Measurements from ENCODE around the gene SMYD3.
"Not testable (repeated sequence)": the region's sequence is repeated elsewhere in the genome, so short reads cannot be mapped to it uniquely, and the experiment has no call there.

The SMYD3 gene

GRCh38 chr1:245776694-245777332, 730.3 kb downstream of the SMYD3 start:
- no peak overlapping the region for H3K9ac ChIP-seq (ENCODE audit: low read depth, low read length, poor library complexity, severe bottlenecking)
- no peaks in the 10 kb centered on the region for H3K27me3 ChIP-seq (ENCODE audit: insufficient read depth, low read length, poor library complexity, severe bottlenecking)
- H4K20me1 ChIP-seq (ENCODE audit: insufficient read depth, low read length, poor library complexity, severe bottlenecking): no peaks in the 10 kb centered on the region
- no peaks in the 10 kb centered on the region for H3K9me3 ChIP-seq (ENCODE audit: insufficient read depth, low read depth, low read length)
- peaks cover 6% of the 10 kb centered on the region for H3K4me1 ChIP-seq (ENCODE audit: insufficient read depth, low read length, poor library complexity, severe bottlenecking)
- no peaks in the 10 kb centered on the region for H3K9me2 ChIP-seq (replicated peaks; ENCODE audit: low read depth, low read length)
- no peak overlapping the region for H2AFZ ChIP-seq (ENCODE audit: low read length)
- no peaks in the 10 kb centered on the region for H3K36me3 ChIP-seq (ENCODE audit: insufficient read depth, low read length)
- no peak overlapping the region for H3K4me3 ChIP-seq (ENCODE audit: low read length, poor library complexity, severe bottlenecking)
- TF ChIP-seq EZH2phosphoT487 (IDR thresholded peaks at IDR 0.05; ENCODE audit: borderline replicate concordance) (no peak), CTCF (conservative IDR thresholded peaks at IDR 0.05; ENCODE audit: low read length) (no peak)
- H3K79me2 ChIP-seq (ENCODE audit: insufficient read depth, low read length): no peaks in the 10 kb centered on the region
- H3F3A ChIP-seq (ENCODE audit: low read depth): no peaks in the 10 kb centered on the region
- H3K4me2 ChIP-seq (ENCODE audit: low read depth, low read length, poor library complexity, severe bottlenecking): no peak overlapping the region

- H4K20me1 ChIP-seq (ENCODE audit: insufficient read depth, low read length, poor library complexity, severe bottlenecking): no peaks in the 10 kb centered on the region
- no peaks in the 10 kb centered on the region for H3K27me3 ChIP-seq (ENCODE audit: insufficient read depth, low read length, poor library complexity, severe bottlenecking)
- H3K9me2 ChIP-seq (replicated peaks; ENCODE audit: low read depth, low read length): no peaks in the 10 kb centered on the region
- TF ChIP-seq CTCF (conservative IDR thresholded peaks at IDR 0.05; ENCODE audit: low read length): no peak
- TF ChIP-seq EZH2phosphoT487 (IDR thresholded peaks at IDR 0.05; ENCODE audit: borderline replicate concordance): no peak
- H2AFZ ChIP-seq (ENCODE audit: low read length): no peak overlapping the region
- no peak overlapping the region for H3K4me2 ChIP-seq (ENCODE audit: low read depth, low read length, poor library complexity, severe bottlenecking)
- no peak overlapping the region for H3K9ac ChIP-seq (ENCODE audit: low read depth, low read length, poor library complexity, severe bottlenecking)
- no peak overlapping the region for H3K4me3 ChIP-seq (ENCODE audit: low read length, poor library complexity, severe bottlenecking)
- no peaks in the 10 kb centered on the region for H3K36me3 ChIP-seq (ENCODE audit: insufficient read depth, low read length)
- no peaks in the 10 kb centered on the region for H3K9me3 ChIP-seq (ENCODE audit: insufficient read depth, low read depth, low read length)
- H3K4me1 ChIP-seq (ENCODE audit: insufficient read depth, low read length, poor library complexity, severe bottlenecking): peaks cover 13% of the 10 kb centered on the region
- no peaks in the 10 kb centered on the region for H3K79me2 ChIP-seq (ENCODE audit: insufficient read depth, low read length)
- H3F3A ChIP-seq (ENCODE audit: low read depth): no peaks in the 10 kb centered on the region
Observed at GRCh38 chr1:245776139-245776538, 730.9 kb downstream of the SMYD3 start.

GRCh38 chr1:245774931-245775330, 732.1 kb downstream of the SMYD3 start:
- H3K4me2 ChIP-seq (ENCODE audit: low read depth, low read length, poor library complexity, severe bottlenecking); H3K9ac ChIP-seq (ENCODE audit: low read depth, low read length, poor library complexity, severe bottlenecking); H3F3A ChIP-seq (ENCODE audit: low read depth); H3K27me3 ChIP-seq (ENCODE audit: insufficient read depth, low read length, poor library complexity, severe bottlenecking); H3K9me2 ChIP-seq (replicated peaks; ENCODE audit: low read depth, low read length); H3K4me3 ChIP-seq (ENCODE audit: low read length, poor library complexity, severe bottlenecking); H4K20me1 ChIP-seq (ENCODE audit: insufficient read depth, low read length, poor library complexity, severe bottlenecking); H2AFZ ChIP-seq (ENCODE audit: low read length); H3K36me3 ChIP-seq (ENCODE audit: insufficient read depth, low read length); H3K79me2 ChIP-seq (ENCODE audit: insufficient read depth, low read length); H3K9me3 ChIP-seq (ENCODE audit: insufficient read depth, low read depth, low read length): not testable (repeated sequence)
- peaks cover 13% of the 10 kb centered on the region for H3K4me1 ChIP-seq (ENCODE audit: insufficient read depth, low read length, poor library complexity, severe bottlenecking)

- Histone ChIP-seq H3K4me3 (ENCODE audit: low read length, poor library complexity, severe bottlenecking) (no peak overlapping the region), H3K79me2 (ENCODE audit: insufficient read depth, low read length) (no peaks in the 10 kb centered on the region), H3K4me1 (ENCODE audit: insufficient read depth, low read length, poor library complexity, severe bottlenecking) (peaks cover 13% of the 10 kb centered on the region), H3K9ac (ENCODE audit: low read depth, low read length, poor library complexity, severe bottlenecking) (no peak overlapping the region), H4K20me1 (ENCODE audit: insufficient read depth, low read length, poor library complexity, severe bottlenecking) (no peaks in the 10 kb centered on the region), H3K4me2 (ENCODE audit: low read depth, low read length, poor library complexity, severe bottlenecking) (no peak overlapping the region), H2AFZ (ENCODE audit: low read length) (no peak overlapping the region), H3F3A (ENCODE audit: low read depth) (no peaks in the 10 kb centered on the region), H3K9me2 (replicated peaks; ENCODE audit: low read depth, low read length) (no peaks in the 10 kb centered on the region), H3K36me3 (ENCODE audit: insufficient read depth, low read length) (no peaks in the 10 kb centered on the region), H3K27me3 (ENCODE audit: insufficient read depth, low read length, poor library complexity, severe bottlenecking) (no peaks in the 10 kb centered on the region), H3K9me3 (ENCODE audit: insufficient read depth, low read depth, low read length) (no peaks in the 10 kb centered on the region)
- TF ChIP-seq EZH2phosphoT487 (IDR thresholded peaks at IDR 0.05; ENCODE audit: borderline replicate concordance) (no peak), CTCF (conservative IDR thresholded peaks at IDR 0.05; ENCODE audit: low read length) (no peak)
Observed at GRCh38 chr1:245774196-245774595, 732.9 kb downstream of the SMYD3 start.

All from Loucy (cell line).